Prostate gland (tissue), 2 donors: ENCODE measurements around the gene MMP2. TPM values are rescaled to one million over a fixed set of nuclear protein-coding genes. Genes with fewer than 3 reads are reported as not detected.
A peak's percentile ranks its signal among the peaks of the same experiment; 100 is the strongest.

Source experiments
- DNase-seq: peaks from one replicate; pipeline ENCODE4 v3.0.0-alpha.2; 2019; ENCODE audit warnings: low spot score
- H3K27ac ChIP-seq, 2 donors: fragments of 200-600 bp; sonication (generic); 2 replicates each; pipeline ENCODE4 v1.5.1; 2017 to 2019
- H3K27me3 ChIP-seq: fragments of 200-600 bp; sonication (generic); replicated peaks from 2 replicates; pipeline ENCODE4 v1.5.1; 2019; ENCODE audit not compliant: insufficient read depth
- H3K36me3 ChIP-seq, 2 donors: fragments of 200-600 bp; sonication (generic); 1 replicate in 1 of 2; 2 replicates in 1 of 2; pipeline versions ENCODE4 v1.5.1 to v1.8.1; 2017 to 2019
- H3K4me1 ChIP-seq: fragments of 200-600 bp; sonication (generic); replicated peaks from 2 replicates; pipeline ENCODE4 v1.5.1; 2019
- H3K4me3 ChIP-seq, 2 donors: fragments of 200-600 bp; sonication (generic); 2 replicates each; pipeline ENCODE4 v1.5.1; 2017 to 2019
- H3K9me3 ChIP-seq: fragments of 200-600 bp; sonication (generic); 2 replicates; pipeline ENCODE4 v1.5.1; 2017
- CTCF ChIP-seq, 4 experiments: fragments of 200-600 bp in 2 of 4; fragments of 450-650 bp in 2 of 4; sonication (generic) in 2 of 4; IDR thresholded peaks; 1 replicate in 3 of 4; 2 replicates in 1 of 4; pipeline ENCODE4 v1.5.1; 2016 to 2019; ENCODE audit warnings: antibody characterized with exemption in 4 of 4, mild to moderate bottlenecking in 2 of 4, moderate library complexity in 2 of 4
- POLR2A ChIP-seq: fragments of 450-650 bp; IDR thresholded peaks from one replicate; pipeline ENCODE4 v1.6.1; 2016; ENCODE audit warnings: antibody characterized with exemption, mild to moderate bottlenecking
- POLR2AphosphoS5 ChIP-seq: sonication (generic); formaldehyde crosslinking; IDR thresholded peaks from one replicate; pipeline ENCODE4 v1.6.1; 2017; ENCODE audit warnings: antibody characterized with exemption
- WGBS: methylation state at CpG from one replicate; pipeline ENCODE4 v1.1.5; 2018; 5-methylcytosine and 5-hydroxymethylcytosine counted together
- intact Hi-C: fragments of 100-400 bp; cut with DNase I; formaldehyde crosslinking; loops from one replicate; pipeline ENCODE4 v1.14.2; 2022
- total RNA-seq, 2 donors: library from RNA; depleted of rRNA; stranded (reverse); fragments of >200 nt; gene quantifications; one replicate each; pipeline ENCODE4 v1.1.0, GENCODE V29; 2016

The MMP2 gene
- total RNA-seq, 2 donors from 2014 or later: 22.9 to 175 TPM

GRCh38 chr16:55540221-55540620, 61.2 kb downstream of the MMP2 start:
- H3K27ac ChIP-seq: no peak overlapping the region
- no peaks in the 10 kb centered on the region for H3K36me3 ChIP-seq
- 92% methylated on average over 1 of the region's 1 CpG for WGBS
- no peak for DNase-seq
- no peaks in the 10 kb centered on the region for H3K4me1 ChIP-seq
- intact Hi-C loops: loop anchor here (5.0 kb wide), 1 partner anchor 162 kb away; no protein-coding TSS in a partner anchor
- H3K4me3 ChIP-seq: no peak overlapping the region
- H3K27me3 ChIP-seq: no peaks in the 10 kb centered on the region
- TF ChIP-seq CTCF (IDR thresholded peaks at IDR 0.05): no peak
- no peak for TF ChIP-seq POLR2AphosphoS5
- TF ChIP-seq POLR2A: no peak
- H3K9me3 ChIP-seq: no peaks in the 10 kb centered on the region

GRCh38 chr16:55542459-55543082, 63.6 kb downstream of the MMP2 start:
- 92% methylated on average over 1 of the region's 1 CpG for WGBS
- no peaks in the 10 kb centered on the region for H3K4me1 ChIP-seq
- intact Hi-C loops: loop anchor here (1.0 to 5.0 kb wide), 2 partner anchors 77 to 160 kb away; no protein-coding TSS in a partner anchor
- no peaks in the 10 kb centered on the region for H3K36me3 ChIP-seq
- H3K4me3 ChIP-seq: no peak overlapping the region
- H3K27ac ChIP-seq: no peak overlapping the region
- TF ChIP-seq CTCF (IDR thresholded peaks at IDR 0.05): no peak
- no peaks in the 10 kb centered on the region for H3K9me3 ChIP-seq
- no peaks in the 10 kb centered on the region for H3K27me3 ChIP-seq
- DNase-seq: no peak

- Histone ChIP-seq H3K36me3 (no peaks in the 10 kb centered on the region), H3K9me3 (no peaks in the 10 kb centered on the region), H3K4me1 (no peaks in the 10 kb centered on the region), H3K4me3 (no peak overlapping the region), H3K27ac (no peak overlapping the region), H3K27me3 (no peaks in the 10 kb centered on the region)
- no peak for DNase-seq
- intact Hi-C loops: loop anchor here (1.0 to 5.0 kb wide), 2 partner anchors 78 to 159 kb away; no protein-coding TSS in a partner anchor
- 11% methylated on average over 2 of the region's 2 CpGs for WGBS
- TF ChIP-seq POLR2AphosphoS5 (no peak), CTCF (IDR thresholded peaks at IDR 0.05) (peak in 3 of 4 experiments; percentile 28 to 57 (median 43)), POLR2A (no peak)
Observed at GRCh38 chr16:55543472-55543871, 64.5 kb downstream of the MMP2 start.

GRCh38 chr16:55552621-55553020, 73.6 kb downstream of the MMP2 start:
- TF ChIP-seq CTCF (IDR thresholded peaks at IDR 0.05) (no peak), POLR2A (no peak), POLR2AphosphoS5 (no peak)
- intact Hi-C loops: no loop called here
- Histone ChIP-seq H3K4me3 (no peak overlapping the region), H3K27ac (no peak overlapping the region), H3K36me3 (no peaks in the 10 kb centered on the region), H3K9me3 (no peaks in the 10 kb centered on the region), H3K4me1 (no peaks in the 10 kb centered on the region), H3K27me3 (no peaks in the 10 kb centered on the region)
- no peak for DNase-seq

- Histone ChIP-seq H3K4me1 (peaks cover 10% of the 10 kb centered on the region), H3K4me3 (no peak overlapping the region), H3K27me3 (no peaks in the 10 kb centered on the region), H3K36me3 (no peaks in the 10 kb centered on the region), H3K27ac (no peak overlapping the region), H3K9me3 (no peaks in the 10 kb centered on the region)
- intact Hi-C loops: no loop called here
- TF ChIP-seq POLR2AphosphoS5 (no peak), CTCF (IDR thresholded peaks at IDR 0.05) (no peak), POLR2A (no peak)
- DNase-seq: no peak
- 91% methylated on average over 2 of the region's 2 CpGs for WGBS
Observed at GRCh38 chr16:55555436-55555835, 76.4 kb downstream of the MMP2 start.
